Choroid plexus epithelial cell (primary cell): ENCODE data around the gene BRIX1.
"Not testable (repeated sequence)": the region's sequence is repeated elsewhere in the genome, so short reads cannot be mapped to it uniquely, and the experiment has no call there.

Experiments
- DNase-seq: peaks from one replicate; pipeline ENCODE4 v3.0.0-alpha.2; 2010; ENCODE audit warnings: low read depth
- H3K4me3 ChIP-seq: 2 replicates; pipeline ENCODE4 v1.5.1; 2011; ENCODE audit warnings: low read depth, mild to moderate bottlenecking, control low read depth, low read length, moderate library complexity
- TF ChIP-seq, protein P1 (sequence below): conservative IDR thresholded peaks from 2 replicates; pipeline ENCODE4 v1.5.1; 2011; ENCODE audit warnings: low read depth, mild to moderate bottlenecking, control low read depth, inconsistent platforms, low read length, moderate library complexity

The BRIX1 gene

DNA sequence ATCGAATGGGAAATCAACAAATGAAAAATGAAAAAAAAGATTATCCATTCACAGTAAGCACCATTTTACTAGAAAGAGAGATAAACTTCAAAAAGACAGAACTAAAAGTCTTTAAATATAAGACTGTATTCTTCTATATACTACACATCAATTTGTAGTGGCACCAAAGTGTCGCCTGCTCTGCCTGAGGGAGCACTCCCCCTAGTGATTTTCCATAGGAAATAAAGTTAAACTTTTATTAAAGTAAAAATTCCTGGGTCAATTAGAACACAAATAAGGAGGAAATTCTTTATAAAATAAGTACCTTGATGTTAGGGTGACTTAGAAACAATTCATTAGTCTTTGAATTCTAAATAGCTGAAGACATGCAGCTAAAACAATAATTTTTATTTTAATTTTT, 9.9 kb upstream of the BRIX1 start:
- TF ChIP-seq, protein P1, sequence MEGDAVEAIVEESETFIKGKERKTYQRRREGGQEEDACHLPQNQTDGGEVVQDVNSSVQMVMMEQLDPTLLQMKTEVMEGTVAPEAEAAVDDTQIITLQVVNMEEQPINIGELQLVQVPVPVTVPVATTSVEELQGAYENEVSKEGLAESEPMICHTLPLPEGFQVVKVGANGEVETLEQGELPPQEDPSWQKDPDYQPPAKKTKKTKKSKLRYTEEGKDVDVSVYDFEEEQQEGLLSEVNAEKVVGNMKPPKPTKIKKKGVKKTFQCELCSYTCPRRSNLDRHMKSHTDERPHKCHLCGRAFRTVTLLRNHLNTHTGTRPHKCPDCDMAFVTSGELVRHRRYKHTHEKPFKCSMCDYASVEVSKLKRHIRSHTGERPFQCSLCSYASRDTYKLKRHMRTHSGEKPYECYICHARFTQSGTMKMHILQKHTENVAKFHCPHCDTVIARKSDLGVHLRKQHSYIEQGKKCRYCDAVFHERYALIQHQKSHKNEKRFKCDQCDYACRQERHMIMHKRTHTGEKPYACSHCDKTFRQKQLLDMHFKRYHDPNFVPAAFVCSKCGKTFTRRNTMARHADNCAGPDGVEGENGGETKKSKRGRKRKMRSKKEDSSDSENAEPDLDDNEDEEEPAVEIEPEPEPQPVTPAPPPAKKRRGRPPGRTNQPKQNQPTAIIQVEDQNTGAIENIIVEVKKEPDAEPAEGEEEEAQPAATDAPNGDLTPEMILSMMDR, result peak; percentile 69
- peak; percentile 51 for DNase-seq
- H3K4me3 ChIP-seq, result no peak overlapping the region

DNA sequence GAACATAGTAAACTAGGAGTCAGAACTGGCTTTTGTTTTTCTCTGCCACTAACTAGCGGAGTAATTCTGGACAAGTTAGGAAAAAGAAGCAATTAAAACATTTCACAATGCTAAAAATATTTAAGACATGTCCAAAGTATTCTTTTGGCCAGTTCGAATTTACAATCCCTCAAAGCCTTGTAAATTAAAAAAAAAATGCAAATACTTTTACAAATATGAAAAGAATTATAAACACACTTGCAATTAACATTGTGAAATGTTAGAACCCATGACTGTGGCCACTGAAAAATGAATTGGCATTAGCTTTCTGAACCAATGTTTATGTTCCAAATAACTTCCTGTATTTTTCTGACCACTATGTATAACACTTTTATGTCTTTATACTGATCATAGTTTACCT, 2.4 kb upstream of the BRIX1 start:
- TF ChIP-seq, protein P1, result no peak
- peak; percentile 64 for DNase-seq
- H3K4me3 ChIP-seq, result no peak overlapping the region

DNA sequence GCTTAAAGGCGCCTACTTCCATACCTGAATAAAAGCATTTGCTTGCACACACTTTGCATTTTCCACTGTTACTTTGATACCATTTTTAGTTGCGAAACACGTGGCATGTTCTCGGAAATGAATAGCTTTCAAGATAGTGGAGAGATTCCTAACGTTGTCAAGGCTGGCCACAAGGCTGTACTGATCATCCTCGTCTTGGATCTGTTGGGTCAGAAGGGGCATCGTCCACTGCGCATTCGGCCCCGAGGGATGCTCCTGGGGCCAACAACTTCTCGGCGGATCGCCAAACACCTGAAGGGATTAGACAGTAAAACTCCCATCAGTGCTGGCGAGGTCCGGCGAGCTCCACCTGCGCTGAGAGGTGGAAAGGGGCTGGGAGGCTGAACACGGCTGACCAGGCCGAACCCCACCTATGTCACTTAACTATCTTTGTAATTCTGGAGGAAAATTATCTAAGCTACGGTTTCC, 806 bp upstream of the BRIX1 start:
- DNase-seq, result peak; percentile 58
- TF ChIP-seq, protein P1, result no peak
- peak overlapping the region; percentile 96 for H3K4me3 ChIP-seq

DNA sequence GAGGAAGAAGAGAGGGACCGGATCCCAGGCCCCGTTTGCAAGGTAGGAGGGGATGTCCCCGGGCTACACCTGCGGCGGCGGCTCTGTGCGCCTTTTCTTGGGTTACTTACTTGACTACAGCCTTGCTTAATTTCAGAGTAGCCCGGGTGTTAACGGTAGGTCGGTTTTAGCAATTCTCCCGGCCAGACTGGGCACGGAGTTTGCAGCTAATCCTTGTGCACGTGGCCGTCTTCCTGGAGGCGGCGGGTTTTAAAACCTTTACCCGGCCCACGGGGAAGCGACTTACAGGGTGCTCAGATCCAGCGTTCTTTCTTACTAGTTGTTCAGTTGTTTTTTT, 313 bp downstream of the BRIX1 start:
- peak overlapping the region; percentile 96 for H3K4me3 ChIP-seq
- TF ChIP-seq, protein P1, result no peak
- peak; percentile 7 for DNase-seq

DNA sequence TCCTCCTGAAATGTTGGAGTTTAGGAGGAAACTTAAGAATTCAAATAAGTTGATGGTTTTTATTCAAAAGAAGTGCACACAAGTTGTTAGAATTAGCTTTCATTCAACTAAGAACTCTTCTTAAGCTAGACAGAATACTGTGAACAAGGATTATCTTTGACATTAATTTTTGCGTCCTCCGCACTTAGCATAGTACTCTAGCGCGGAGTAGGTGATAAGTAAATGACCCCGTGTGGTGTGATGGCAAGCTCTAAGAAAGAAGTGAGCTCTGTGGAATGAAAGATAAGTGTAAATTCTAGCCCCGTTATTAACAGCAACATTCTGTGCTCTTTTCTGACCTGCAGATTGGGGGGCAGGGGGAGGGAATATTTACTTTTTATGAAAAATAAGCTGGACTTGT, 1.0 kb downstream of the BRIX1 start:
- H3K4me3 ChIP-seq, result peak overlapping the region; percentile 96
- no peak for DNase-seq
- TF ChIP-seq, protein P1, result no peak

DNA sequence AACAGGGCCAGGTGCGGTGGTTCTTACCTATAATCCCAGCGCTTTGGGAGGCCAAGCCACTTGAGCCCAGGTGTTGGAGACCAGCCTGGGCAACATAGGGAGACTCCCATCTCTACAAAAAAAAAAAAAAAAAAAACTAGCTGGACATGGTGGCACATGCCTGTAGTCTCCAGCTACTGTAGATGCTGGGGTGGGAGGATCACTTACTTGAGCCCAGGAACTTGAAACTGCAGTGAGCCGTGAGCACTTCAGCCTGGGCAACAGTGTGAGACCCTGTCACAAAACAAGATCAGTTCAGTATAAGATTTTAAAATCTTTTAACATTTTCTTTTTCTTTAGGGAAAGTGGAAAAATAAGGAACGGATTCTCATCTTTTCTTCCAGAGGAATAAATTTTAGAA, 2.5 kb downstream of the BRIX1 start:
- DNase-seq, result no peak
- no peak overlapping the region for H3K4me3 ChIP-seq
- TF ChIP-seq, protein P1, result no peak

DNA sequence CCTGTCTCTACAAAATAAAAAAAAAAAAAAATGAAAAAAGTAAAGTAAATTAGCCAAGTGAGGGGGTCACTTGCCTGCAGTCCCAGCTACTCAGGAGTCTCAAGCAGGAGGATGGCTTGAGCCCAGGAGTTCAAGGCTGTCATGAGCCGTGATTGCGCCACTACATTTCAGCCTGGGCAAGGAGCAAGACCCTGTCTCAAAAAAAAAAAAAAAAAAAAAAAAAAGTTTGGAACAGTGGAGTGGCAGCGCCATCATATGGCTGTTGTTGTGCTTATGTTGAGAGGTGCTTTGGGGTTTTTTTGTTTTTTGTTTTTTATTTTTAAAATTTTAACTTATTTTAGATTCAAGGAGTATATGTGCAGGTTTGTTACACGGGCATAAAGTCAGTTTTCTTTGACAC, 3.6 kb downstream of the BRIX1 start:
- TF ChIP-seq, protein P1, result peak; percentile 45
- peak; percentile 18 for DNase-seq
- no peak overlapping the region for H3K4me3 ChIP-seq

DNA sequence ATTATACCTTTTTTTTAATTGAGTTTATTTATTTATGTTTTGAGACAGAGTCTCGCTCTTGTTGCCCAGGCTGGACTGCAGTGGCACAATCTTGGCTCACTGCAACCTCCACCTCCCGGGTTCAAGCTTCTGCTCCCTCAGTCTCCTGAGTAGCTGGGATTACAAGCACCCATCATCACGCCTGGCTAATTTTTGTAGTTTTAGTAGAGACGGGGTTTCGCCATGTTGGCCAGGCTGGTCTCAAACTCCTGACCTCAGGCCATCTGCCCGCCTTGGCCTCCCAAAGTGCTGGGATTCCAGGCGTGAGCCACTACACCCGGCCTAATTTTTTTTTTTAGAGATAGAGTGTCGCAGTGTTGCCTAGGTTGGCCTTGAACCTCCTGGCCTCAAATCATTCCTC, 7.7 kb downstream of the BRIX1 start:
- H3K4me3 ChIP-seq, result not testable (repeated sequence)

More for the DNA sequence above, 7.7 kb downstream of the BRIX1 start:
- not testable (repeated sequence) for DNase-seq
